Measurements from ENCODE around the gene DENND4C.

DENND4C gene

GRCh38 chr9:19270421-19270949 lies 40.0 kb downstream of the DENND4C start:
- no peak for DNase-seq

DNA sequence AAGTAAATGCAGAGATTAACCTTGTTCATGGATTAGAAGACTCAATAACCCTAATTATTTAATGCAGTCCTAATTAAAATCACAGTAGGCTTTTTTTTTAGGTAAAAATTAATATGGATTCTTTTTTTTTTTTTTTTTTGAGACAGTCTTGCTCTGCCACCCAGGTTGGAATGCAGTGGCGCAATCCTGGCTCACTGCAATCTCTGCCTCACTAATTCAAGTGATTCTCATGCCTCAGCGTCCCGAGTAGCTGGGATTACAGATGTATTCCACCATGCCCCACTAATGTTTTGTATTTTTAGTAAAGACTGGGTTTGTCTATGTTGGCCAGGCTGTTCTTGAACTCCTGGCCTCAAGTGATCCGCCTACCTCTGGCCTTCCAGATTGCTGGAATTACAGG lies 40.6 kb downstream of the DENND4C start:
- DNase-seq: no peak

- no peak for DNase-seq
Observed at GRCh38 chr9:19281801-19282200, 51.3 kb downstream of the DENND4C start.

DNA sequence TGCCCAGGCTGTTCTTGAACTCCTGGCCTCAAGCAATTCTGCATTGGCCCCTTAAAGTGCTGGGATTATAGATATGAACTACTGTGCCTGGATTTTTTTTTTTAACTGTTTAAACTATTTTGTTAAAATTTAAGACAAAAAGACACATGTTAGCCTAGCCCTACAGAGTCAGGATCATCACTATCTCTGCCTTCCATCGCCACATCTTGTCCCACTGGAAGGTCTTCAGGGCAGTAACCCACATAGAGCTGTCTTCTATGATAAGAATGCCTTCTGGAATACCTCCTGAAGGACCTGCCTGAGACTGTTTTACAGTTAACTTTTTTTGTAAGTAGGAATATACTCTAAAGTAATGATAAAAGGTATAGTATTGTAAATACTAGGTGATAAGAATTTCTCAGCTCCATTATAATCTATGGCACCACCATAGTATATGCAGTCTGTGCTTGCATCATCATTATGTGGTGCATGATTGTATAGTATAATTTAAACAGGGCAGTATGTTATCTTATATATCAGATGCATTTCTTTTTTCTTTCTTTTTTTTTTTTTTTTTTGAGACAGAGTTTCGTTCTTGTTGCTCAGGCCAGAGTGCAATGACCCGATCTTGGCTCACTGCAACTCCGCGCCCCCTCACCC lies 52.7 kb downstream of the DENND4C start:
- DNase-seq: no peak

- no peak for DNase-seq
Observed at GRCh38 chr9:19284729-19285128, 54.2 kb downstream of the DENND4C start.

DNA sequence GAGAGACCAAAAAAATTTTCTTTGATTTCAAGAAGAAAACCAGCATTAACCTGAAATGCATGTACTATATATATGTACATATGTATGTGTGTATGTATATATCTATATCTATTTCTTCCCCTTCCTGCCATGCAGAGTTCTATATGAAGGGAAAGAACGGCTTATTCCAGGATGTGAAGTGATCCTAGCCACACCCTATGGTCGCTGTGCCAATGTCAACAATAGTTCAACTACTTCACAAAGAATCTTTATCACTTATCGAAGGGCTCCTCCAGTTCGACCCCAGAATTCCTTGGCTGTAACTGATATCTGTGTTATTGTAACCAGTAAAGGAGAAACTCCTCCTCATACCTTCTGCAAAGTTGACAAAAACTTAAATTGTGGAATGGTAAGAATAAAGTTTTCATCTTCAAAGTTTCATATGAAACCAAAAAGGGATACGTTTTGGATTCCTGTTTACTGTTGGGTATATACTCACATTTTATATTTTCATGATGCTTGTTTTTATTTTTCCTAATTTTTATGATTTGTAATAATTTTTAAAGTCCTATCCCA lies 56.2 kb downstream of the DENND4C start:
- DNase-seq: no peak

GRCh38 chr9:19288081-19288480 lies 57.6 kb downstream of the DENND4C start:
- DNase-seq: no peak

DNA sequence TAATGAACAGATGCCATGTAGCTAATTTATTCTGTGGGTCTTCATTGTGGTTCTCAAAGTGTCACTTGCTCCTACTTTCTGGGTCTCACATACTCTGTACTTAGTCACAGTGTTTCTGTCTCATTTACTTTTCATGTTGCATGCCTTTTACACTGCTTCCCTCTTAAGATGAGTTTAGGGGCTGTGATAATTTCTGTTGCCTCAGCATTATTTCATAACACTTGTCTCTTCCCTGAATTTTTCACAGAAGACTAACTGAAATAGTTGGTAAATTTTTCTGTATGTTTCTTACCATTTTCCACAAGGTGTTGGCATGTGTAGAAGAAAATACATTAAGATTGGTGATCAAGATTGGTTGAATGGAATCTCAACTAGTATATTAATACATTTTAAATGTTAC lies 59.6 kb downstream of the DENND4C start:
- no peak for DNase-seq

DNA sequence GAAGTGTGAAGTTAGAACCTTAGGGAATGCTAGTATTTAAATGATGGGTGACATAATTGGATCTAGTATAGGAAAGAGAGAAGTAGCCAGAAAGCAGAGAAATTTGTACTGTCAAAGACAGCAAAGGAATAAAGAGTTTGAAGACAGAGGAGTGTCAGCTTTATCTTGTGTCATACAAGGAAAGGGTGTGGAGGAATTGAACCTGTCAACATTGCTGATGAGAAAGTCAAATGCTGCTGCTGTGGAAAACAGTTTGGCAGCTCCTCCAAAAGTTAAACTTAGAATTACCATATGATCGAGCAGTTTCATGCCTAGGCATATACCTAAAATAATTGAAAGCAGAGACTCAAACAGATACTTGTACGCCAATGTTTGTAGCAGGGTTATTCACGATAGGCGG lies 63.7 kb downstream of the DENND4C start:
- DNase-seq: no peak

- no peak for DNase-seq
Observed at GRCh38 chr9:19298436-19299000, 68.0 kb downstream of the DENND4C start.

DNA sequence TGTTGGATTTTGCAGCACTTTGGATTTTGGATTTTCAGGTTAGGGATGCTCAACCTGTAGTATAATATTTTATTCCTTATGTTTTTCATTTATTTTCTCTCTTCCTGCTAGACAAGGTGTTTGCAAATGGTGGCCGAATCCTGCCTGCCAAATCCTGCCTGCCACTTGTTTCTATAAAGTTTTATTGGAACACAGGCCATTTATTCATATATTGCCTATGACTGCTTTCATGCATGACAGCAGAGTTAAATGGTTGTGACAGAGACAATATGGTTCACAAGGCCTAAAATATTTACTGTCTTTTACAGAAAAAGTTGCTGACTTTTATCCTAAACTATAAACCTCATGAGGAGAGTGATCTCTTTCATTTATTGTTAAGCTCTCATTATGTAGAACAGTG lies 72.7 kb downstream of the DENND4C start:
- DNase-seq: no peak

- no peak for DNase-seq
Observed at GRCh38 chr9:19306568-19306967, 76.1 kb downstream of the DENND4C start.

- DNase-seq: no peak
Observed at GRCh38 chr9:19310246-19310645, 79.8 kb downstream of the DENND4C start.

- no peak for DNase-seq
Observed at GRCh38 chr9:19313573-19313972, 83.1 kb downstream of the DENND4C start.

- DNase-seq: no peak
Observed at GRCh38 chr9:19320495-19320894, 90.0 kb downstream of the DENND4C start.

GRCh38 chr9:19331877-19332276 lies 101.4 kb downstream of the DENND4C start:
- no peak for DNase-seq

DNA sequence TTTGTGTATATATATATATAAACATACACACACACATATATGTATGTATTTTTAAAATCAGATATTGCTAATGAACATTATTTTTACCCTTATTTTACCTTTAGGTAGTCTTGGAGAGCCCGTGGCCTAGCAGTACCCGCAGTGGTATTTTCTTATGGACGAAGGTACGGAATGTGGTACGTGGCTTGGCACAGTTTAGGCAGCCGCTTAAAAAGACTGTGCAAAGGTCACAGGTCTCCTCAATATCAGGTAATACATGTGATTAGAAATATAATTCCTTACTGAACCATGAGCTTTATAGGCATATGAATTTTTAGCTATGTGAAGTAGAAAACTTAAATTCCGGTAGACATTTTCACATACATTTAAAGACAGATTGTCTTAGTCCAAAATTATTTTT lies 105.7 kb downstream of the DENND4C start:
- DNase-seq: no peak

- DNase-seq: no peak
Observed at GRCh38 chr9:19342947-19343346, 112.5 kb downstream of the DENND4C start.

- DNase-seq: no peak
Observed at GRCh38 chr9:19358701-19359100, 128.2 kb downstream of the DENND4C start.

GRCh38 chr9:19369107-19369506 lies 138.6 kb downstream of the DENND4C start:
- DNase-seq: no peak

DNA sequence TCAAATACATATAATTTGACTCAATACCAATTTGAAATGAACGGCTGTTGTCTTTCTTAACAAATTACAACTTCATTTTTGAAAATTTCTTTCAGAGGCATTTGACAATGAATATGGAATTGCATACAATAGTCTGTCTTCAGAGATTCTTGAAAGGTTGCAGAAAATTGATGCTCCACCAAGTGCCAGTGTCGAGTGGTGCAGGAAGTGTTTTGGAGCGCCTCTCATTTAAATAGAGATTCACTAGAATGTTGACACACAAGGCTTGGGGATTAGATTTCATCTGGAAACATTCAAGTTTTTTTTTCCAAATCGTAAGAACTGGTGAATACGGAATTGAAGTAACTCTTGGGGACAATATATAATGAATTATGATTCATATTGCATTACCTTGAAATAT lies 141.4 kb downstream of the DENND4C start:
- no peak for DNase-seq

DNA sequence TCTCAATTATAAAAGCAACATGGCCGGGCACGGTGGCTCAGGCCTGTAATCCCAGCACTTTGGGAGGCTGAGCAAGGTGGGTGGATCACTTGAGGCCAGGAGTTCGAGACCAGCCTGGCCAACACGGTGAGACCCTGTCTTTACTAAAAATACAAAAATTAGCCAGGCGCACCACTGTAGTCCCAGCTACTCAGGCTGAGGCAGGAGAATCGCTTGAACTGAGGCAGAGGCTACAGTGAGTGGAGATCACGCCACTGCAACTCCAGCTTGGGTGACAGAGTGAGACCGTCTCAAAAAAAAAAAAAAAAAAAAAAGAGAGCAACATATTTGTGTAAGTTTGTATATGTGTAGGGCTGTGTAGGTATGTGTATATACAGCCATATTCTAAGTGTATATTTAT lies 142.1 kb downstream of the DENND4C start:
- no peak for DNase-seq

- DNase-seq: no peak
Observed at GRCh38 chr9:19373527-19373926, 143.0 kb downstream of the DENND4C start.

- DNase-seq: no peak
Observed at GRCh38 chr9:19375538-19375937, 145.0 kb downstream of the DENND4C start.

- no peak for DNase-seq
Observed at GRCh38 chr9:19376931-19377330, 146.4 kb downstream of the DENND4C start.

Data from activated CD8-positive, alpha-beta memory T cell treated with anti-CD3 and anti-CD28 coated beads, Interleukin-2, amount 50 U/mL, for 4 hours (primary cell).